WERI-Rb-1 (cell line): ENCODE measurements around the gene TGIF2.

ENCODE experiments used
- DNase-seq: peaks from one replicate; pipeline ENCODE4 v3.0.0-alpha.2; 2020
- H3K27ac ChIP-seq: fragments of 250-450 bp; sonication (Bioruptor Pico); 2 replicates; pipeline ENCODE4 v1.5.1; 2020; ENCODE audit warnings: mild to moderate bottlenecking, moderate library complexity
- H3K27me3 ChIP-seq: fragments of 250-450 bp; sonication (Bioruptor Pico); 2 replicates; pipeline ENCODE4 v1.5.1; 2021; ENCODE audit warnings: mild to moderate bottlenecking, low read depth, moderate library complexity; ENCODE audit not compliant: insufficient read depth, severe bottlenecking
- H3K36me3 ChIP-seq: fragments of 250-450 bp; sonication (Bioruptor Pico); 2 replicates; pipeline ENCODE4 v1.5.1; 2020; ENCODE audit warnings: mild to moderate bottlenecking, moderate library complexity
- H3K4me3 ChIP-seq: 2 replicates; pipeline ENCODE4 v1.5.1; 2011; ENCODE audit warnings: low read depth, mild to moderate bottlenecking, control low read depth, low read length
- H3K9me3 ChIP-seq: fragments of 250-450 bp; sonication (Bioruptor Pico); 2 replicates; pipeline ENCODE4 v1.5.1; 2021; ENCODE audit warnings: mild to moderate bottlenecking, moderate library complexity; ENCODE audit not compliant: severe bottlenecking
- CTCF ChIP-seq: IDR thresholded peaks from 2 replicates; pipeline ENCODE4 v1.5.1; 2011; ENCODE audit warnings: low read depth, mild to moderate bottlenecking, control low read depth, inconsistent platforms, low read length

Gene TGIF2

GRCh38 chr20:36613974-36614373 lies 40.6 kb downstream of the TGIF2 start:
- no peak for TF ChIP-seq CTCF
- H3K36me3 ChIP-seq: peaks cover 55% of the 10 kb centered on the region
- no peaks in the 10 kb centered on the region for H3K27me3 ChIP-seq
- no peak overlapping the region for H3K27ac ChIP-seq
- no peak for DNase-seq
- H3K4me3 ChIP-seq: no peak overlapping the region
- H3K9me3 ChIP-seq: no peaks in the 10 kb centered on the region

- peaks cover 45% of the 10 kb centered on the region for H3K36me3 ChIP-seq
- TF ChIP-seq CTCF: no peak
- no peaks in the 10 kb centered on the region for H3K27me3 ChIP-seq
- no peak overlapping the region for H3K27ac ChIP-seq
- DNase-seq: no peak
- no peak overlapping the region for H3K4me3 ChIP-seq
- no peaks in the 10 kb centered on the region for H3K9me3 ChIP-seq
These were observed 41.6 kb downstream of the TGIF2 start for GRCh38 chr20:36614781-36615557.

GRCh38 chr20:36620917-36621316 lies 47.5 kb downstream of the TGIF2 start:
- Histone ChIP-seq H3K4me3 (no peak overlapping the region), H3K27ac (no peak overlapping the region), H3K27me3 (no peaks in the 10 kb centered on the region), H3K9me3 (no peaks in the 10 kb centered on the region), H3K36me3 (no peaks in the 10 kb centered on the region)
- no peak for DNase-seq
- no peak for TF ChIP-seq CTCF

GRCh38 chr20:36623444-36623843 lies 50.0 kb downstream of the TGIF2 start:
- no peak overlapping the region for H3K4me3 ChIP-seq
- no peaks in the 10 kb centered on the region for H3K27me3 ChIP-seq
- H3K36me3 ChIP-seq: no peaks in the 10 kb centered on the region
- DNase-seq: no peak
- TF ChIP-seq CTCF: no peak
- no peak overlapping the region for H3K27ac ChIP-seq
- no peaks in the 10 kb centered on the region for H3K9me3 ChIP-seq

- H3K36me3 ChIP-seq: no peaks in the 10 kb centered on the region
These were observed 50.9 kb downstream of the TGIF2 start for GRCh38 chr20:36624068-36624943.

More at GRCh38 chr20:36624068-36624943, 50.9 kb downstream of the TGIF2 start:
- DNase-seq: no peak
- TF ChIP-seq CTCF: no peak
- H3K27me3 ChIP-seq: no peaks in the 10 kb centered on the region
- H3K4me3 ChIP-seq: no peak overlapping the region
- no peak overlapping the region for H3K27ac ChIP-seq
- H3K9me3 ChIP-seq: no peaks in the 10 kb centered on the region
